OCI-LY7 (cell line): ENCODE results near the gene BMPER.

ENCODE experiments used
- EZH2phosphoT487 ChIP-seq: fragments of 200-600 bp; sonication (generic); IDR thresholded peaks from 2 replicates; pipeline ENCODE4 v1.6.1; 2018; ENCODE audit warnings: low read depth, borderline replicate concordance, mild to moderate bottlenecking, mixed run types, antibody characterized with exemption, low read length, moderate library complexity, mixed read lengths
- TF ChIP-seq, protein P1 (sequence below): fragments of 200-600 bp; sonication (generic); conservative IDR thresholded peaks from 2 replicates; pipeline ENCODE4 v1.5.1; 2014; ENCODE audit warnings: mild to moderate bottlenecking, antibody characterized with exemption, low read length, moderate library complexity, mixed read lengths

DNA sequence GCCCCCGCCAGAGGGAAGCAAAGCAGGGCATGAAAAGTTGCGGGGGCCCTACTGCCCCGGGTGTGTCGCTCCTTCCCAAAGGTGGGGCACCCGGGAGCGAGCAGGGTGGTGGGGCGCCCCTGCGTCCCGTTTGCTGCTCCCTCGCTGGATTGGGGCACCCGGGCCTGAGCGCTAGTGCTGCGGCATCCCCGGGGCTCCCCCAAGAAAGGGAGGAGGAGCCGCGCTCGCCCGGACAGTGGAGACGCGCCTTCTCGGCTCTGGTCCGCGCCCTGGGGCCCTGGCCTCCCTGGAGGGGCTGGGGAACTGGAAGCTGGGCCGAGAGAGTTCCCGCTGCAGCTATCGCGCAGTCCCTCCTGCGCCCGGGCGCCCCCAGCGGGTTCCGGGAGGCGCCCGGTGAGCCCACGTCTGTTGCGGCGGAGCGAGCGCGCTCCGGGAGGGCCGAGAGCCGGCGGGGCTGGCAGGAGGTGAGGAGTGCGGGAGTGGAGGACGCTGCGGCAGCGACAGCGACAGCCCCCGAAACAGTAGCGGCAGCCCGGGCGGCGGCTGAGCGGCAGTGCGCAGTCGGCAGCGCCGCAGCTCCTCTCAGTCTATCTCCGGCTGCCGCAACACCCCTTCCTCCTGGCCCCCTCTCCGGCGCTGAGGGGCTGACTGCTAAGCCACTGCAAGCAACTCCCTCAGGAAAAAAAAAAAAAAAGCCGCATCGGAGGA lies 504 bp upstream of the BMPER start:
- TF ChIP-seq, protein P1, sequence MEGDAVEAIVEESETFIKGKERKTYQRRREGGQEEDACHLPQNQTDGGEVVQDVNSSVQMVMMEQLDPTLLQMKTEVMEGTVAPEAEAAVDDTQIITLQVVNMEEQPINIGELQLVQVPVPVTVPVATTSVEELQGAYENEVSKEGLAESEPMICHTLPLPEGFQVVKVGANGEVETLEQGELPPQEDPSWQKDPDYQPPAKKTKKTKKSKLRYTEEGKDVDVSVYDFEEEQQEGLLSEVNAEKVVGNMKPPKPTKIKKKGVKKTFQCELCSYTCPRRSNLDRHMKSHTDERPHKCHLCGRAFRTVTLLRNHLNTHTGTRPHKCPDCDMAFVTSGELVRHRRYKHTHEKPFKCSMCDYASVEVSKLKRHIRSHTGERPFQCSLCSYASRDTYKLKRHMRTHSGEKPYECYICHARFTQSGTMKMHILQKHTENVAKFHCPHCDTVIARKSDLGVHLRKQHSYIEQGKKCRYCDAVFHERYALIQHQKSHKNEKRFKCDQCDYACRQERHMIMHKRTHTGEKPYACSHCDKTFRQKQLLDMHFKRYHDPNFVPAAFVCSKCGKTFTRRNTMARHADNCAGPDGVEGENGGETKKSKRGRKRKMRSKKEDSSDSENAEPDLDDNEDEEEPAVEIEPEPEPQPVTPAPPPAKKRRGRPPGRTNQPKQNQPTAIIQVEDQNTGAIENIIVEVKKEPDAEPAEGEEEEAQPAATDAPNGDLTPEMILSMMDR, result no peak
- TF ChIP-seq EZH2phosphoT487, result no peak
